Upper lobe of right lung (tissue), 1 donor: ENCODE data around the gene LCTL. TPM values are rescaled to one million over a fixed set of nuclear protein-coding genes. Genes with fewer than 3 reads are reported as not detected.

Experiments used
- ATAC-seq: fragments of 200-7000 bp; cut with Tn5 transposase; one replicate; pipeline ENCODE4 v1.9.1; 2020; ENCODE audit warnings: mild to moderate bottlenecking, moderate library complexity
- DNase-seq: peaks from one replicate; pipeline ENCODE4 v3.0.0-alpha.2; 2020
- H3K27ac ChIP-seq: fragments of 200-600 bp; one replicate; pipeline ENCODE4 v1.8.0; 2022
- H3K27me3 ChIP-seq: fragments of 200-600 bp; one replicate; pipeline ENCODE4 v1.8.0; 2022; ENCODE audit warnings: mild to moderate bottlenecking
- H3K36me3 ChIP-seq: fragments of 200-600 bp; one replicate; pipeline ENCODE4 v1.8.0; 2022
- H3K4me1 ChIP-seq: fragments of 200-600 bp; one replicate; pipeline ENCODE4 v1.8.0; 2022
- H3K4me3 ChIP-seq: fragments of 200-600 bp; one replicate; pipeline ENCODE4 v1.8.0; 2022; ENCODE audit warnings: mild to moderate bottlenecking
- H3K9me3 ChIP-seq: fragments of 200-600 bp; one replicate; pipeline ENCODE4 v1.8.0; 2022
- intact Hi-C: fragments of 100-400 bp; cut with DNase I; formaldehyde crosslinking; loops from one replicate; pipeline ENCODE4 v1.11.0; 2022
- long read RNA-seq: library from polyadenylated mRNA; unstranded; transcript quantifications from one replicate; pipeline ENCODE4 v2.0.0, GENCODE V29; 2021
- total RNA-seq: library from RNA; stranded (reverse); fragmentation: NEBNext Ultra II Directional; extraction: Animal tissue kit (Norgen Biotek cat#: 25700); gene quantifications from one replicate; pipeline ENCODE4 v1.2.1, GENCODE V29; 2021
- TF ChIP-seq, protein P1 (sequence below): fragments of 200-600 bp; IDR thresholded peaks from one replicate; pipeline ENCODE4 v1.8.0; 2022; ENCODE audit warnings: antibody characterized with exemption
- donor health status: DM: no; HTN: yes; CAD: no; lungs with severe emphysema.

The LCTL gene, protein sequence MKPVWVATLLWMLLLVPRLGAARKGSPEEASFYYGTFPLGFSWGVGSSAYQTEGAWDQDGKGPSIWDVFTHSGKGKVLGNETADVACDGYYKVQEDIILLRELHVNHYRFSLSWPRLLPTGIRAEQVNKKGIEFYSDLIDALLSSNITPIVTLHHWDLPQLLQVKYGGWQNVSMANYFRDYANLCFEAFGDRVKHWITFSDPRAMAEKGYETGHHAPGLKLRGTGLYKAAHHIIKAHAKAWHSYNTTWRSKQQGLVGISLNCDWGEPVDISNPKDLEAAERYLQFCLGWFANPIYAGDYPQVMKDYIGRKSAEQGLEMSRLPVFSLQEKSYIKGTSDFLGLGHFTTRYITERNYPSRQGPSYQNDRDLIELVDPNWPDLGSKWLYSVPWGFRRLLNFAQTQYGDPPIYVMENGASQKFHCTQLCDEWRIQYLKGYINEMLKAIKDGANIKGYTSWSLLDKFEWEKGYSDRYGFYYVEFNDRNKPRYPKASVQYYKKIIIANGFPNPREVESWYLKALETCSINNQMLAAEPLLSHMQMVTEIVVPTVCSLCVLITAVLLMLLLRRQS
- total RNA-seq = not detected
- long read RNA-seq = 0 reads

DNA sequence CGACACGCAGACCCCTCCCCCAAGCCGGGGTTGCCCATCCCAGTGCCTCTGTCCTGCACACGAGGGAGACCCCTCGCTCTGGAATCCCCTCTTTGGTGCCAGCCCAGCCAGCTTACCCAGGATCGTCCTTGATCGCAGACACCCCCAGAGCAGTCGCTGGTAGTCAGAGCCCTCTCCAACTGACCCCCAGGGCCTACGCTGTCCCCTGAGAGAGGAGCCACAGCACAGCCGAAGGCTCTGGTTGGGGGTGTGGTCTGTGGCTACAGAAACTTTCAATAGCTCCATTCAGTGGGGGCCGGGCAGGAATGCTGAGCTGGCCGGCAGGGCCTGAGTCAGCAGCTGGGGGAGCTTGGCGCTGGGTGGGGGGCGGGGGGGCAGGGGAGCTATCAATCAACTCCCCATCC lies at the start of gene LCTL:
Gene LCTL, minus strand, starts transcription at position 258 of the 404 bp plus-strand sequence. CDS start 633 bp downstream, outside the sequence.
- Histone ChIP-seq H3K27ac (no peak within 1 kb of the TSS), H3K9me3 (no peaks in the 10 kb centered on the region), H3K36me3 (no peaks in the 10 kb centered on the region), H3K4me1 (no peaks in the 10 kb centered on the region), H3K4me3 (no peak within 1 kb of the TSS), H3K27me3 (no peaks in the 10 kb centered on the region)
- intact Hi-C loops = no loop called here
- ATAC-seq = no peak
- DNase-seq = peak; percentile 37
- TF ChIP-seq, protein P1, sequence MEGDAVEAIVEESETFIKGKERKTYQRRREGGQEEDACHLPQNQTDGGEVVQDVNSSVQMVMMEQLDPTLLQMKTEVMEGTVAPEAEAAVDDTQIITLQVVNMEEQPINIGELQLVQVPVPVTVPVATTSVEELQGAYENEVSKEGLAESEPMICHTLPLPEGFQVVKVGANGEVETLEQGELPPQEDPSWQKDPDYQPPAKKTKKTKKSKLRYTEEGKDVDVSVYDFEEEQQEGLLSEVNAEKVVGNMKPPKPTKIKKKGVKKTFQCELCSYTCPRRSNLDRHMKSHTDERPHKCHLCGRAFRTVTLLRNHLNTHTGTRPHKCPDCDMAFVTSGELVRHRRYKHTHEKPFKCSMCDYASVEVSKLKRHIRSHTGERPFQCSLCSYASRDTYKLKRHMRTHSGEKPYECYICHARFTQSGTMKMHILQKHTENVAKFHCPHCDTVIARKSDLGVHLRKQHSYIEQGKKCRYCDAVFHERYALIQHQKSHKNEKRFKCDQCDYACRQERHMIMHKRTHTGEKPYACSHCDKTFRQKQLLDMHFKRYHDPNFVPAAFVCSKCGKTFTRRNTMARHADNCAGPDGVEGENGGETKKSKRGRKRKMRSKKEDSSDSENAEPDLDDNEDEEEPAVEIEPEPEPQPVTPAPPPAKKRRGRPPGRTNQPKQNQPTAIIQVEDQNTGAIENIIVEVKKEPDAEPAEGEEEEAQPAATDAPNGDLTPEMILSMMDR = no peak

DNA sequence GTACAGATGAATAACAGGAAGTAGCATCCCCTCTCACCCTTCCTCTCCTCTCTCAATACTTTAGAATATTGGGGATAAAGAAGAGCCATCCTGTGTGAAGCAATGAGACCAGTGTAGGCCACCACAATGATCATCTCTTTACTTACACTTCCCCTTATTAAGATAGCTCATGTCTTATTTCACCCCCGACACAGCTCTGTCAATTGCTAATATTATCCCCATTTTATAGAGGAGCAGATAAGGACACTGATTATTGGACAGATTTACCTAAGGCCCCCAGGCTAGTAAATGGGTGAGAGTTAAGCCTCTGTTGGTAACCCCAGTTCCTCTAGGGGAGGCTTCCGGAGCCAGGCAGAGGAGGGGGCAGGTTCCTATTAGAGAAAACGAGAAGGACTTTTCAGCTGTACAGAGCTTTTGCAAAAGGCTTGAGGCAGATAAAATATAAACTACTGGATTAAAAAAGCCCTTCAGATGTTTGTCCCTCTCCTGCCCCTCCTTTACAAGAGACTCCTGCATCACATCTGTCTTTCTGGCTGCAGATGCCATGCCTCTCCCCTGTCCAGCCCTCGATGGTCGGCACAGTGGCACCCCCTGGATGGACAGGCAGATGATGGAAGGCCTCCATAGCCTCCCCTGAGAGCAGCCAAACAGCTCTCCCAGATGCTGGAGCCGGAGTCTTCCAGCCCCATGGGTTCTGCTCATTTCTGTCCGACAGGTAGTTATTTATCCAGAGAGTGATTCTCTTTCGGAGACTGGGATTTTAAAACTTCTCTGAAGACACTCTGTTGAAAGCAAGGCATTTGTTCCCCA lies 49.4 kb upstream of the LCTL start:
- Histone ChIP-seq H3K4me1 (peaks cover 52% of the 10 kb centered on the region), H3K27ac (peak overlapping the region; percentile 36), H3K27me3 (no peaks in the 10 kb centered on the region), H3K9me3 (no peaks in the 10 kb centered on the region), H3K4me3 (no peak overlapping the region), H3K36me3 (no peaks in the 10 kb centered on the region)
- DNase-seq (no peak), ATAC-seq (peak; percentile 10)
- intact Hi-C loops = loop anchor here (10.0 kb wide), 2 partner anchors 90 to 160 kb away; partner anchors contain the start of gene SMAD6
- TF ChIP-seq, protein P1 = no peak

DNA sequence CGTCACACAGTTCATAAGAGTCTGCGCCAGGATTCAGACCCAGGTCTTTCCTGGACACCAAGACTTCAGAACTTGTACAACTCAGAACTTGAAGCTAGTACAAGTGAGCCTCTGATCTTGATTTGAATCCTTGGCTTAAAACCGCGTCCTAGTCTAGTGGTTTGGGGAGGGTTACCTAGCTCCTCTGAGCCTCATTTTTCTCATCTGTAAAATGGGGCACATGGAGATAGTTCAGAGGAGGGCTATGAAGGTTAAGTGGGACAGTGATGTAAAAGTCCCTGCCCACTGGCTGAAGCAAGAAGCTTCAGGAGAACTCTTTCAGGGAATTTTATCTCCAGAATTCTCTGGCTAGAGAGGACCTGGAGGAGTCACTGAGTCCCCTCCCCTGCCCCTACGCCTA lies 48.7 kb upstream of the LCTL start:
- Histone ChIP-seq H3K4me1 (peaks cover 52% of the 10 kb centered on the region), H3K36me3 (no peaks in the 10 kb centered on the region), H3K27me3 (no peaks in the 10 kb centered on the region), H3K9me3 (no peaks in the 10 kb centered on the region), H3K4me3 (no peak overlapping the region), H3K27ac (no peak overlapping the region)
- ATAC-seq (no peak), DNase-seq (no peak)
- TF ChIP-seq, protein P1 = no peak
- intact Hi-C loops = loop anchor here (10.0 kb wide), 2 partner anchors 90 to 160 kb away; partner anchors contain the start of gene SMAD6

DNA sequence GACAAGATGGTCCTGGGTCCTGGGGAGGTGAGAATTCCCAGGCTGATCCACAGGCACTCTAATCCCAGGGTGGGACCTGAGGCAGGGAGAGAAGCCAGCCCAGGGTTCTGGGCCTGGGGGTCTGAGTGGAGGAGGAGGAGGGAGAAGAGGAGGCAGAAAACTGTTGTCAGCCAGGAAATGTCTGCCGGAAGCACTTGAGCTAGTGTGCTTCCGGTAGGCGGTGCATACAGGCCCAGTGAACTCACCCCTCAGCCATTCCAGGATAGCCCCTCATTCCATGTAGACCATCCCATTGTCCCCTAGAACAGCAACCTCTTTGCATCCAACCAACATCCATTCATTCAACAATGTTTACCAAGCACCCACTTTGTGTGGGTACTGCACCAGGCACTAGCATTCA lies 47.9 kb upstream of the LCTL start:
- no peak overlapping the region for H3K4me3 ChIP-seq
- no peaks in the 10 kb centered on the region for H3K9me3 ChIP-seq
- no peaks in the 10 kb centered on the region for H3K36me3 ChIP-seq
- no peak overlapping the region for H3K27ac ChIP-seq
- peaks cover 49% of the 10 kb centered on the region for H3K4me1 ChIP-seq
- ATAC-seq = no peak
- intact Hi-C loops = loop anchor here (10.0 kb wide), 2 partner anchors 91 to 161 kb away; partner anchors contain the start of gene SMAD6
- no peak for DNase-seq
- TF ChIP-seq, protein P1 = no peak
- no peaks in the 10 kb centered on the region for H3K27me3 ChIP-seq

DNA sequence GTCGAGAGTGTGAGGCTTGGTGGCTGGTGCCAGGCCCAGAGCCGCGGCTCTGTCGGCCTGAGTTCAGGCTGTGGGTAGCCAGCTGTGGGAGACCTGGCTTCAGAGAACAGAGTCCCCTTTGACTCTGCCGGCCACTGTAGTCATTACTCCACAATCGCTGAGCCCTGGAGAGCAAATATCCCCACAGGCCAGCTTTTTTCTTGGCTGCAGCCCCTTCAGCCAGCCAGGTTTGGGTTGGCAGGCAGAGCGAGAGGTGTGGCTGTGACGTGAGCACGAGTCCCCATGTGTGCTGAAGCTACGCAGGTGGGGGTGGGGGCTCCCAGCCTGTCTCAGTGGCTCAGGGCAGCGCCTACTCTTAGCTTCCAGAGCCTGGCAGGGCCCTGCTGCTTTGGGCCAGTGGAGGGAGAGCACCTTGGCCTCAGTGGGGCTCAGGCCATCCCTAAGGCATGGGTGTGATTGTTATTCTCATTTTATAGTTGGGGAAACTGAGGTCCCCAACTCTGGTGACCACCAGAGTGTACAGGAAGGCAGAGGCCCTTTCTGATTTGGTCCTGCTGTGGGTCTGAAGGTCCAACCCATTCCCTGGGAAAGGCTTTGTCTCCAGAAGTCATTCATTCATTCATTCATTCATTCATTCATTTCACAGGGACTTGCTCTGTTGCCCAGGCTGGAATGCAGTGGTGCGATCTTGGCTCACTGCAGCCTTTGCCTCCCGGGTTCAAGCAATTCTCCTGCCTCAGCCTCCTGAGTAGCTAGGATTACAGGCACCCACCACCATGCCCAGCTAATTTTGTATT lies 45.7 kb upstream of the LCTL start:
- peak; percentile 72 for DNase-seq
- H3K9me3 ChIP-seq = no peaks in the 10 kb centered on the region
- no peak overlapping the region for H3K4me3 ChIP-seq
- H3K27me3 ChIP-seq = no peaks in the 10 kb centered on the region
- H3K4me1 ChIP-seq = peaks cover 27% of the 10 kb centered on the region
- peak; percentile 66 for ATAC-seq
- H3K27ac ChIP-seq = no peak overlapping the region
- no peaks in the 10 kb centered on the region for H3K36me3 ChIP-seq
- intact Hi-C loops = loop anchor here (10.0 kb wide), 2 partner anchors 93 to 163 kb away; partner anchors contain the start of gene SMAD6
- TF ChIP-seq, protein P1 = no peak
